Calu3 (cell line): ENCODE results near the gene KCND3. TPM values are rescaled to one million over a fixed set of nuclear protein-coding genes. Genes with fewer than 3 reads are reported as not detected.

Source experiments
- BruUV-seq: library from RNA; stranded (reverse); fragments of 400-500 nt; replicated peaks from 2 replicates; lab custom pipeline; 2021; lab: Mats Ljungman, UMichigan
- CTCF ChIA-PET: fragments of 300-600 bp; sonication (Branson Sonifier 250); formaldehyde crosslinking; loops from one replicate; lab custom pipeline; 2022; ENCODE audit warnings: antibody characterized with exemption; lab: Charles Lee
- DNase-seq: peaks from one replicate; pipeline ENCODE4 v3.0.0; 2022
- H3K27ac Mint-ChIP-seq: one replicate; pipeline ENCODE4 v1.8.0; 2022; ENCODE audit warnings: mixed read lengths; ENCODE audit not compliant: unreplicated experiment
- H3K27me3 Mint-ChIP-seq: one replicate; pipeline ENCODE4 v1.8.0; 2022; ENCODE audit warnings: mixed read lengths; ENCODE audit not compliant: unreplicated experiment
- H3K36me3 Mint-ChIP-seq: one replicate; pipeline ENCODE4 v1.8.0; 2022; ENCODE audit warnings: mild to moderate bottlenecking, moderate library complexity, mixed read lengths; ENCODE audit not compliant: insufficient read depth, unreplicated experiment
- H3K4me1 Mint-ChIP-seq: one replicate; pipeline ENCODE4 v1.8.0; 2022; ENCODE audit warnings: mild to moderate bottlenecking, low read depth, mixed read lengths; ENCODE audit not compliant: unreplicated experiment
- H3K4me3 Mint-ChIP-seq: one replicate; pipeline ENCODE4 v1.8.0; 2022; ENCODE audit warnings: mild to moderate bottlenecking, low read depth, moderate library complexity, mixed read lengths; ENCODE audit not compliant: unreplicated experiment
- H3K9me3 Mint-ChIP-seq: one replicate; pipeline ENCODE4 v1.8.0; 2022; ENCODE audit warnings: low read depth, mixed read lengths; ENCODE audit not compliant: unreplicated experiment
- CTCF ChIP-seq: fragments of 200-600 bp; IDR thresholded peaks from one replicate; pipeline ENCODE4 v1.8.0; 2022; ENCODE audit warnings: antibody characterized with exemption; ENCODE audit not compliant: unreplicated experiment
- intact Hi-C: fragments of 100-400 bp; cut with micrococcal nuclease; formaldehyde crosslinking; loops from one replicate; pipeline ENCODE4 v1.10.0; 2022; ENCODE audit not compliant: unreplicated experiment
- total RNA-seq: library from RNA; stranded (reverse); gene quantifications from 2 replicates; pipeline ENCODE4 v1.2.3, GENCODE V29; 2022

The KCND3 gene
- total RNA-seq, 1 experiment from 2014 or later: 0.07 TPM

DNA sequence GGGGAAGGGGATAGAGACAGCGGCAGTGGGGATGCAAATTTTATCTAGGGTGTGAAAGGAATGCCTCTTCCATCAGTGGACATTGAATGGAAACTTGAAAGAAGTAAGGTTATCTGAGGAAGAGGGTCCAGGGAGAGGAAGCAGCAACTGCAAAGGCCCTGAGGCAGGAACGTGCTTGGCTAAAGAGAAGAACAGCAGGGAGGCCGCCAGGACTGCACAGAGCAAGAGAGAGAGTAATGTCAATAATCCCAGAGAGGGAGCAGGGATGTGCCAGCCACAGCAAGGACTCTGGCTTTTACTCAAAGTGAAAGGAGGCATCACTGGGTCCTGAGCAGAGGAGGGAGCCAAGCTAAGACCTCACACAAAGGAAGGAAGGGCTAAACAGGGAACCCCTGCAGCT, 50.9 kb downstream of the KCND3 start:
- H3K27me3 Mint-ChIP-seq: peaks cover 81% of the 10 kb centered on the region
- no peak overlapping the region for H3K4me3 Mint-ChIP-seq
- no TSS peak for BruUV-seq
- H3K9me3 Mint-ChIP-seq: no peaks in the 10 kb centered on the region
- TF ChIP-seq CTCF: no peak
- no peak overlapping the region for H3K27ac Mint-ChIP-seq
- CTCF ChIA-PET: no interaction called here
- no peaks in the 10 kb centered on the region for H3K36me3 Mint-ChIP-seq
- no peaks in the 10 kb centered on the region for H3K4me1 Mint-ChIP-seq
- no peak for DNase-seq
- intact Hi-C loops: no loop called here

GRCh38 chr1:111938123-111938522, 51.3 kb downstream of the KCND3 start:
- Mint-ChIP-seq H3K4me3 (no peak overlapping the region), H3K27ac (no peak overlapping the region), H3K4me1 (no peaks in the 10 kb centered on the region), H3K9me3 (no peaks in the 10 kb centered on the region), H3K27me3 (peaks cover 81% of the 10 kb centered on the region), H3K36me3 (no peaks in the 10 kb centered on the region)
- BruUV-seq: no TSS peak
- no peak for TF ChIP-seq CTCF
- CTCF ChIA-PET: no interaction called here
- no peak for DNase-seq
- intact Hi-C loops: no loop called here

DNA sequence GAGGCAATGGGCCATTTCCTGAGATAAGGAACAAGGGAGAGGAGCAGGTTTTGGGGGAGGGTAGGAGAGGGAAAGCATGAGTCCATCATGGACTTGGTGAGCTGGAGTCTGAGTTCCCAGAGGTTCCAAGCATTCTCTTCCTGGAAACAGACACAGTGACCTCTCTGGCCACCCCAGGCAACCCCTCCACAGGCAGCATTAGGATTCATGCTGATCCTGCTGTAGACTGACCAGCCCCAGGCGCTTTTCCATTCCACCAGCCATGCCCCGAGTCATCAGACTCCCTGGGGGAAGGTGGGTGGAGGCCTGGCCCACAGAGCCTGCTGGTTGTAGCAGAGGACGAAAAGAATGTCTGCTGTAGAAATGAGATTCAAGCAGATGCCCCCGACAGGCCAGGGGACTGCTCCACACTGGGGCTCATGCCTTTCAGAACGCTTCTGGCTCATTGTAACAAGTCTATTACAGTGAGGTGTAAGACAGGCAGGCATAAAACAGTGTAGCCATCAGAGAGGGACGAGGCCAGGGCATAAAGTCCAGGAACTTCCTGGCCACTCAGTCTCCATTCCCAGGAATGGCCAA, 52.2 kb downstream of the KCND3 start:
- Mint-ChIP-seq H3K27me3 (peaks cover 81% of the 10 kb centered on the region), H3K9me3 (no peaks in the 10 kb centered on the region), H3K4me3 (no peak overlapping the region), H3K36me3 (no peaks in the 10 kb centered on the region), H3K4me1 (no peaks in the 10 kb centered on the region), H3K27ac (no peak overlapping the region)
- CTCF ChIA-PET: no interaction called here
- DNase-seq: no peak
- no TSS peak for BruUV-seq
- intact Hi-C loops: no loop called here
- TF ChIP-seq CTCF: no peak

GRCh38 chr1:111934106-111934852, 55.2 kb downstream of the KCND3 start:
- no peaks in the 10 kb centered on the region for H3K9me3 Mint-ChIP-seq
- no peak overlapping the region for H3K27ac Mint-ChIP-seq
- intact Hi-C loops: no loop called here
- no TSS peak for BruUV-seq
- no peaks in the 10 kb centered on the region for H3K36me3 Mint-ChIP-seq
- TF ChIP-seq CTCF: no peak
- CTCF ChIA-PET: no interaction called here
- H3K27me3 Mint-ChIP-seq: peaks cover 89% of the 10 kb centered on the region
- no peak for DNase-seq
- no peaks in the 10 kb centered on the region for H3K4me1 Mint-ChIP-seq
- H3K4me3 Mint-ChIP-seq: no peak overlapping the region
